SK-N-SH (cell line): ENCODE measurements around the gene VAV1. TPM values are rescaled to one million over a fixed set of nuclear protein-coding genes. Genes with fewer than 3 reads are reported as not detected.

Source experiments
- CTCF ChIA-PET: fragments of 300-600, 350-600 bp; formaldehyde crosslinking; extraction: SDS; loops from one replicate; lab custom pipeline; 2021; lab: Yijun Ruan, JAX
- POLR2A ChIA-PET: fragments of 350-600 bp; sonication (Branson Sonifier 250); formaldehyde crosslinking; extraction: SDS; loops from one replicate; lab custom pipeline; 2020; ENCODE audit warnings: antibody characterized with exemption, inconsistent platforms; lab: Yijun Ruan, JAX
- DNase-seq: peaks from one replicate; pipeline ENCODE4 v3.0.0; 2012
- H2AFZ ChIP-seq: fragments of 200-600 bp; sonication (generic); 2 replicates; pipeline ENCODE4 v1.8.1; 2016; ENCODE audit warnings: antibody characterized with exemption, mild to moderate bottlenecking, low read depth
- H3F3A ChIP-seq: fragments of 200-600 bp; sonication (generic); replicated peaks from 2 replicates; pipeline ENCODE3; 2016; ENCODE audit warnings: antibody characterized with exemption, mild to moderate bottlenecking; ENCODE audit not compliant: insufficient read depth
- H3K27ac ChIP-seq, 2 experiments: fragments of 200-500 bp in 1 of 2; fragments of 200-600 bp in 1 of 2; sonication (Bioruptor generic) in 1 of 2; sonication (generic), shearing (Covaris generic) in 1 of 2; 2 replicates each; pipeline versions ENCODE4 v1.5.1 to v1.6.1; 2014 to 2016; ENCODE audit warnings: low read depth in 2 of 2, inconsistent platforms in 1 of 2, low read length in 1 of 2, mild to moderate bottlenecking in 1 of 2, mixed read lengths in 1 of 2
- H3K27me3 ChIP-seq: fragments of 200-600 bp; sonication (generic), shearing (Covaris generic); 2 replicates; pipeline ENCODE4 v1.6.1; 2016; ENCODE audit warnings: mixed run types; ENCODE audit not compliant: insufficient read depth
- H3K36me3 ChIP-seq, 2 experiments: fragments of 200-500 bp in 1 of 2; fragments of 200-600 bp in 1 of 2; sonication (Bioruptor generic) in 1 of 2; sonication (generic) in 1 of 2; replicated peaks in 1 of 2; 2 replicates each; pipeline versions ENCODE3 to v1.5.1; 2014 to 2016; ENCODE audit warnings: low read length in 1 of 2, mild to moderate bottlenecking in 1 of 2; ENCODE audit not compliant: insufficient read depth in 2 of 2, control insufficient read depth in 1 of 2
- H3K4me1 ChIP-seq, 2 experiments: fragments of 200-500 bp in 1 of 2; fragments of 200-600 bp in 1 of 2; sonication (Bioruptor generic) in 1 of 2; sonication (generic), shearing (Covaris generic) in 1 of 2; 2 replicates each; pipeline versions ENCODE4 v1.5.1 to v1.6.1; 2014 to 2016; ENCODE audit warnings: low read depth in 1 of 2, low read length in 1 of 2, mixed run types in 1 of 2; ENCODE audit not compliant: insufficient read depth in 2 of 2, control insufficient read depth in 1 of 2
- H3K4me2 ChIP-seq: fragments of 200-600 bp; sonication (generic), shearing (Covaris generic); 2 replicates; pipeline ENCODE4 v1.6.1; 2017; ENCODE audit warnings: mixed run types
- H3K4me3 ChIP-seq, 2 experiments: fragments of 200-500 bp in 1 of 2; fragments of 200-600 bp in 1 of 2; sonication (Bioruptor generic) in 1 of 2; sonication (generic), shearing (Covaris generic) in 1 of 2; 2 replicates each; pipeline versions ENCODE4 v1.5.1 to v1.8.1; 2014 to 2016; ENCODE audit warnings: low read depth in 2 of 2, inconsistent platforms in 1 of 2, low read length in 1 of 2, mild to moderate bottlenecking in 1 of 2, mixed read lengths in 1 of 2, moderate library complexity in 1 of 2
- H3K79me2 ChIP-seq: fragments of 200-600 bp; sonication (generic); 2 replicates; pipeline ENCODE4 v1.8.1; 2017; ENCODE audit warnings: mild to moderate bottlenecking; ENCODE audit not compliant: insufficient read depth
- H3K9ac ChIP-seq: fragments of 200-600 bp; sonication (generic); 2 replicates; pipeline ENCODE4 v1.6.1; 2017; ENCODE audit warnings: mixed run types
- H3K9me2 ChIP-seq: fragments of 200-600 bp; sonication (generic); 2 replicates; pipeline ENCODE4 v1.6.1; 2017; ENCODE audit warnings: mixed run types
- H3K9me3 ChIP-seq: fragments of 200-600 bp; sonication (generic); 2 replicates; pipeline ENCODE4 v1.6.1; 2017; ENCODE audit warnings: mixed run types, mild to moderate bottlenecking, moderate library complexity
- H4K20me1 ChIP-seq: fragments of 200-600 bp; sonication (generic); 2 replicates; pipeline ENCODE4 v1.6.1; 2017; ENCODE audit warnings: mild to moderate bottlenecking, mixed run types; ENCODE audit not compliant: insufficient read depth
- CHD2 ChIP-seq: fragments of 150-350 bp; IDR thresholded peaks from 2 replicates; pipeline ENCODE4 v1.6.1; 2018; ENCODE audit warnings: low read length; ENCODE audit not compliant: partially characterized antibody
- ELF1 ChIP-seq: IDR thresholded peaks from 2 replicates; pipeline ENCODE4 v1.4.0; 2012
- EZH2phosphoT487 ChIP-seq: fragments of 200-600 bp; sonication (generic); IDR thresholded peaks from 2 replicates; pipeline ENCODE4 v1.6.1; 2017; ENCODE audit warnings: low read depth, mixed run types, mild to moderate bottlenecking, antibody characterized with exemption, moderate library complexity, borderline replicate concordance
- FOSL2 ChIP-seq: IDR thresholded peaks from 2 replicates; pipeline ENCODE4 v1.4.0; 2012; ENCODE audit warnings: low read depth, mild to moderate bottlenecking, moderate library complexity, borderline replicate concordance
- FOXJ3 ChIP-seq: sonication (generic); formaldehyde crosslinking; IDR thresholded peaks from 2 replicates; pipeline ENCODE4 v1.5.1; 2020; ENCODE audit warnings: mild to moderate bottlenecking, missing genetic modification reagents
- FOXM1 ChIP-seq: IDR thresholded peaks from 2 replicates; pipeline ENCODE4 v1.4.0; 2012; ENCODE audit warnings: low read depth, mild to moderate bottlenecking
- GATA2 ChIP-seq: sonication (generic); formaldehyde crosslinking; IDR thresholded peaks from 2 replicates; pipeline ENCODE4 v1.5.0; 2020; ENCODE audit warnings: mild to moderate bottlenecking, missing genetic modification reagents
- JUND ChIP-seq: IDR thresholded peaks from 2 replicates; pipeline ENCODE4 v1.4.0; 2012
- MEF2A ChIP-seq: IDR thresholded peaks from 2 replicates; pipeline ENCODE4 v1.4.0; 2012; ENCODE audit warnings: low read depth, borderline replicate concordance
- MXI1 ChIP-seq: IDR thresholded peaks from 2 replicates; pipeline ENCODE4 v1.6.1; 2012; ENCODE audit warnings: mild to moderate bottlenecking, low read depth, low read length, improper control_type of control experiment
- NRF1 ChIP-seq: IDR thresholded peaks from 2 replicates; pipeline ENCODE4 v1.6.1; 2012; ENCODE audit warnings: low read depth, mild to moderate bottlenecking, low read length
- POLR2AphosphoS5 ChIP-seq: IDR thresholded peaks from 2 replicates; pipeline ENCODE4 v1.6.1; 2012; ENCODE audit warnings: low read depth, low read length
- RAD21 ChIP-seq: IDR thresholded peaks from 2 replicates; pipeline ENCODE4 v1.6.1; 2012; ENCODE audit warnings: mild to moderate bottlenecking, low read length
- RCOR1 ChIP-seq: fragments of 150-350 bp; IDR thresholded peaks from 2 replicates; pipeline ENCODE4 v1.6.1; 2017; ENCODE audit warnings: antibody characterized with exemption, low read length
- RFX5 ChIP-seq: IDR thresholded peaks from 2 replicates; pipeline ENCODE4 v1.6.1; 2012; ENCODE audit warnings: mild to moderate bottlenecking, improper control_type of control experiment, low read length
- RXRA ChIP-seq: IDR thresholded peaks from 2 replicates; pipeline ENCODE4 v1.4.0; 2012; ENCODE audit warnings: low read depth, mild to moderate bottlenecking, borderline replicate concordance
- SIN3A ChIP-seq: IDR thresholded peaks from 2 replicates; pipeline ENCODE4 v1.6.1; 2012; ENCODE audit warnings: low read depth, mild to moderate bottlenecking, low read length, moderate library complexity, borderline replicate concordance
- SMC3 ChIP-seq: IDR thresholded peaks from 2 replicates; pipeline ENCODE4 v1.6.1; 2012; ENCODE audit warnings: low read depth, low read length, improper control_type of control experiment
- TCF12 ChIP-seq: IDR thresholded peaks from 2 replicates; pipeline ENCODE4 v1.4.0; 2012
- TEAD4 ChIP-seq: IDR thresholded peaks from 2 replicates; pipeline ENCODE4 v1.4.0; 2012; ENCODE audit warnings: mild to moderate bottlenecking, borderline replicate concordance; ENCODE audit not compliant: insufficient read depth
- YY1 ChIP-seq: IDR thresholded peaks from 2 replicates; pipeline ENCODE4 v1.4.0; 2012; ENCODE audit warnings: low read depth, mild to moderate bottlenecking
- WGBS: methylation state at CpG from one replicate; pipeline ENCODE4 v1.1.6; 2017; ENCODE audit warnings: low lambda C conversion rate; 5-methylcytosine and 5-hydroxymethylcytosine counted together
- polyA plus RNA-seq, 3 experiments: library from polyadenylated mRNA; depleted of rRNA; stranded (reverse); fragments of >200 nt; gene quantifications; 2 replicates each; pipeline ENCODE4 v1.2.3, GENCODE V29; 2012
- TF ChIP-seq, protein P1 (sequence below): IDR thresholded peaks from 2 replicates; pipeline ENCODE4 v1.4.0; 2012; ENCODE audit warnings: low read depth, borderline replicate concordance
- TF ChIP-seq, protein P2 (sequence below): IDR thresholded peaks from 2 replicates; pipeline ENCODE4 v1.4.0; 2012; ENCODE audit warnings: low read depth
- TF ChIP-seq, protein P3 (sequence below): fragments of 150-350 bp; IDR thresholded peaks from 2 replicates; pipeline ENCODE4 v1.6.1; 2017; ENCODE audit warnings: antibody characterized with exemption, low read length, low read depth, borderline replicate concordance
- TF ChIP-seq, protein P4 (sequence below): IDR thresholded peaks from 2 replicates; pipeline ENCODE4 v1.4.0; 2012; ENCODE audit warnings: low read depth, borderline replicate concordance

Gene VAV1
- polyA plus RNA-seq, 1 of the 3 experiments (the other 2 are of a cell fraction), result 0.02 TPM

DNA sequence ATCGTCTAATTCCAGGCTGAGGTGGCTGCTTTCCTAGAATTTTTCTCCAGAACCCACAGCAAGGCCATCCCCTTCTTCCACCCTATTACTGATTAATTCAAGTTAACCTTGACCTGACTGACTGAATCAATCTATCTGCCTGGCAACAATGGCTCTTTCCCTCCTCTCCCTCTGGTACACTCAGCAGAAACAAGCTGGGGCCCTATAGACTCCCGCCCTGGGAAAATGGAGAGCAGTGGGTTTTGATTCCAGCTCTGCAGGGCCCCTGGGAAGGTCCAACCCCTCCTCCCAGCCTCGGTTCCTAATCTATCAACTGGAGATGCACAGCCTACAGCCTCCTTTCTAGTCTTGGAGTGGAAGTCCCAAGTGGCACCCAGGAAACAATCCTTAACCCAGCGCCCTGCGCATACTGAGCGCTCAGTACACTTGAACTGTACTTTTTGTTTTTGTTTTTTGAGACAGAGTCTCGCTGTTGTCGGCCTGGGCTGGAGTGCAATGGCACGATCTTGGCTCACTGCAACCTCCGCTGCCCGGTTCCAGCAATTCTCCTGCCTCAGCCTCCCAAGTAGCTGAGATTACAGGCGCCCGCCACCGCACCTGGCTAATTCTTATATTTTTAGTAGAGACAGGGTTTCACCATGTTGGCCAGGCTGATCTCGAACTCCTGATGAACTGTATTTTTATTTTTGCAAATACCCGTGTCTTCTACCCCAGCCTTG is 46.8 kb upstream of the VAV1 start:
- Histone ChIP-seq H3F3A (no peaks in the 10 kb centered on the region), H2AFZ (no peak overlapping the region), H3K9me3 (no peaks in the 10 kb centered on the region), H3K79me2 (no peaks in the 10 kb centered on the region), H3K4me2 (no peak overlapping the region), H3K9me2 (no peaks in the 10 kb centered on the region), H3K4me3 (no peak overlapping the region), H3K36me3 (no peaks in the 10 kb centered on the region), H3K4me1 (no peaks in the 10 kb centered on the region), H3K27ac (no peak overlapping the region), H4K20me1 (no peaks in the 10 kb centered on the region), H3K9ac (no peak overlapping the region), H3K27me3 (peaks cover 7% of the 10 kb centered on the region; the same call in 1 of the 2 replicates)
- TF ChIP-seq YY1, result no peak
- no peak for TF ChIP-seq RCOR1
- TF ChIP-seq MXI1, result no peak
- no peak for TF ChIP-seq ELF1
- TF ChIP-seq SMC3, result no peak
- TF ChIP-seq SIN3A, result no peak
- no peak for TF ChIP-seq RAD21
- TF ChIP-seq GATA2 (CRISPR knock-in tag), result no peak
- no peak for TF ChIP-seq RFX5
- TF ChIP-seq, protein P1, sequence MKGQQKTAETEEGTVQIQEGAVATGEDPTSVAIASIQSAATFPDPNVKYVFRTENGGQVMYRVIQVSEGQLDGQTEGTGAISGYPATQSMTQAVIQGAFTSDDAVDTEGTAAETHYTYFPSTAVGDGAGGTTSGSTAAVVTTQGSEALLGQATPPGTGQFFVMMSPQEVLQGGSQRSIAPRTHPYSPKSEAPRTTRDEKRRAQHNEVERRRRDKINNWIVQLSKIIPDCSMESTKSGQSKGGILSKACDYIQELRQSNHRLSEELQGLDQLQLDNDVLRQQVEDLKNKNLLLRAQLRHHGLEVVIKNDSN, result no peak
- no peak for TF ChIP-seq FOXM1
- no peak for TF ChIP-seq MEF2A
- TF ChIP-seq CHD2, result no peak
- TF ChIP-seq, protein P2, sequence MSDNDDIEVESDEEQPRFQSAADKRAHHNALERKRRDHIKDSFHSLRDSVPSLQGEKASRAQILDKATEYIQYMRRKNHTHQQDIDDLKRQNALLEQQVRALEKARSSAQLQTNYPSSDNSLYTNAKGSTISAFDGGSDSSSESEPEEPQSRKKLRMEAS, result no peak
- no peak for TF ChIP-seq RXRA
- no peak for TF ChIP-seq NRF1
- CTCF ChIA-PET, result interaction anchor here (1.5 kb wide), 1 partner anchor 10 kb away, joined by 3 read pairs; no protein-coding TSS in a partner anchor
- POLR2A ChIA-PET, result no interaction called here
- DNase-seq, result no peak
- 66% methylated on average over 14 of the region's 16 CpGs for WGBS

DNA sequence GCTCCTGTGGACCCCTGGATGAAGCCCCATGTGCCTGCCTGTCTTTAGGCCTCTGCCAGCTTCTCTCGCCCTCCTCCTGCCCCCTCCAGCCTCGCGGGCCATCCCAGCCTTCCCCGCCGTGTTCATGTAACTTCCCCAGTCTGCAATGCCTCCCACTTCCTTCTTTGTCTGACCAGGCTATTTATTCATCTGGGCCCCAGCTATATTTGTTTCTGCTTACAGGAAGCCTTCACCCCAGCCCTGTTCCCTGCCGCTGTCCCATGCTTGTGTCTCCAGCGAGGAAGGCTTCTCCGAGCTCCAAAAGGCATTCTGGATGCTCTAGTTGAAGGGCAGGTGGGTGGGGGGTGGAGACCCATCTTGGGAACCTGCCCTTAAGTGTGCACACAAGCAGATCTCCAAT is 44.2 kb upstream of the VAV1 start:
- CTCF ChIA-PET, result no interaction called here

More for the DNA sequence above, 44.2 kb upstream of the VAV1 start:
- H3K4me2 ChIP-seq, result no peak overlapping the region
- no peak overlapping the region for H3K9ac ChIP-seq
- no peak for TF ChIP-seq POLR2AphosphoS5
- TF ChIP-seq FOXJ3 (CRISPR knock-in tag), result no peak
- TF ChIP-seq TCF12, result no peak
- no peak for TF ChIP-seq SIN3A
- TF ChIP-seq TEAD4, result no peak
- TF ChIP-seq, protein P3, sequence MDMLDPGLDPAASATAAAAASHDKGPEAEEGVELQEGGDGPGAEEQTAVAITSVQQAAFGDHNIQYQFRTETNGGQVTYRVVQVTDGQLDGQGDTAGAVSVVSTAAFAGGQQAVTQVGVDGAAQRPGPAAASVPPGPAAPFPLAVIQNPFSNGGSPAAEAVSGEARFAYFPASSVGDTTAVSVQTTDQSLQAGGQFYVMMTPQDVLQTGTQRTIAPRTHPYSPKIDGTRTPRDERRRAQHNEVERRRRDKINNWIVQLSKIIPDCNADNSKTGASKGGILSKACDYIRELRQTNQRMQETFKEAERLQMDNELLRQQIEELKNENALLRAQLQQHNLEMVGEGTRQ, result no peak
- TF ChIP-seq FOSL2, result no peak
- TF ChIP-seq EZH2phosphoT487, result no peak
- no peak for TF ChIP-seq JUND
- TF ChIP-seq, protein P4, sequence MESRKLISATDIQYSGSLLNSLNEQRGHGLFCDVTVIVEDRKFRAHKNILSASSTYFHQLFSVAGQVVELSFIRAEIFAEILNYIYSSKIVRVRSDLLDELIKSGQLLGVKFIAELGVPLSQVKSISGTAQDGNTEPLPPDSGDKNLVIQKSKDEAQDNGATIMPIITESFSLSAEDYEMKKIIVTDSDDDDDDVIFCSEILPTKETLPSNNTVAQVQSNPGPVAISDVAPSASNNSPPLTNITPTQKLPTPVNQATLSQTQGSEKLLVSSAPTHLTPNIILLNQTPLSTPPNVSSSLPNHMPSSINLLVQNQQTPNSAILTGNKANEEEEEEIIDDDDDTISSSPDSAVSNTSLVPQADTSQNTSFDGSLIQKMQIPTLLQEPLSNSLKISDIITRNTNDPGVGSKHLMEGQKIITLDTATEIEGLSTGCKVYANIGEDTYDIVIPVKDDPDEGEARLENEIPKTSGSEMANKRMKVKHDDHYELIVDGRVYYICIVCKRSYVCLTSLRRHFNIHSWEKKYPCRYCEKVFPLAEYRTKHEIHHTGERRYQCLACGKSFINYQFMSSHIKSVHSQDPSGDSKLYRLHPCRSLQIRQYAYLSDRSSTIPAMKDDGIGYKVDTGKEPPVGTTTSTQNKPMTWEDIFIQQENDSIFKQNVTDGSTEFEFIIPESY, result no peak
- TF ChIP-seq, protein P1, result no peak
- TF ChIP-seq GATA2 (CRISPR knock-in tag), result no peak
- TF ChIP-seq, all 33 proteins: peak for 0
- no peaks in the 10 kb centered on the region for H3K9me2 ChIP-seq
- no peaks in the 10 kb centered on the region for H3K4me1 ChIP-seq
- no peaks in the 10 kb centered on the region for H3K27me3 ChIP-seq
- H3F3A ChIP-seq, result no peaks in the 10 kb centered on the region
- DNase-seq, result no peak
- H4K20me1 ChIP-seq, result no peaks in the 10 kb centered on the region
- H3K27ac ChIP-seq, result no peak overlapping the region
- H3K4me3 ChIP-seq, result no peak overlapping the region
- H3K79me2 ChIP-seq, result no peaks in the 10 kb centered on the region
- POLR2A ChIA-PET, result no interaction called here
- WGBS, result 15% methylated on average over 8 of the region's 8 CpGs
- H3K9me3 ChIP-seq, result no peaks in the 10 kb centered on the region
- H2AFZ ChIP-seq, result no peak overlapping the region
- peaks cover 0 to 5% of the 10 kb centered on the region in 2 experiments for H3K36me3 ChIP-seq
